HG03045 (cell line): ENCODE results near the gene ENO1.

Experiments
- ATAC-seq: cut with Tn5 transposase; IDR thresholded peaks from one replicate; pipeline ENCODE4 v1.9.1; 2021; ENCODE audit warnings: mild to moderate bottlenecking, moderate library complexity; ENCODE audit not compliant: unreplicated experiment

The ENO1 gene

DNA sequence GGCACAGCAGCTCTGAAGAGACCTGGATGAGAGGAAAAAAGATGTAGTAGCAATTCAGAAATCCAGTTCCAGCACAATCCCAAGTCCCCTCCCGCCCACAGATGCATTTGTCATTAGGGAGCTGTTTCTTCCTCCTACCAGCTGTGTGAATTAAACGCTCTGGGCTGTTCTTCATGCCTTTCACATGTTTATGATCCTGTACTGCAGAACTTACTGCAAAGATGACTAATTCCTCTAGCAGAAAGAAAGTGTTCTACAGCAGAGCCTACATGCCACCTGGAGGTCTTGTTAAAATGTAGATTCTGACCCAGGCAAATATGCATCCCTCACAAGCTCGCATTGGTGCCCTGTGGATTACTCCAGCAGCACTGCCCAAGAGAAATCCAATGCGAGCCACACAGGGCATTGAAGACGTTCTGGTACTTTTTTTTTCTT, 6.5 kb downstream of the ENO1 start:
- ATAC-seq = no peak

DNA sequence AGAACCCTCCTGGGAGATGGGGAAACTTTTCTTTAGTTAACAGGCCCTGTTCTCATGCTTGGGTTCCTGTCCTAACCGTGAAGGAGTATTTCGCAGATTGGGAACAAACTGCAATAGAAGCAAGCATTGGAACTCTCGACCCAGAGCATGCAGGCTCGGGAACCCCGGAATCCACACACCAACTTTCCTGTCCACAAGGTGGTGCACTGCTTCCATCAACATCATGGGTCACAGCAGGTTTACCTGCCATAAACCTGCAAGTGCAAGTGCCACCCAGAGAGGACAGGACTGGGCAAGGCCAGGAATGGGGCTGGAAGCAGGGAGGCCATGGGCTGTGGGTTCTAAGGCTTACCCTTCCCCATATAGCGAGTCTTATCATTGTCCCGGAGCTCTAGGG, 6.9 kb downstream of the ENO1 start:
- ATAC-seq = no peak

DNA sequence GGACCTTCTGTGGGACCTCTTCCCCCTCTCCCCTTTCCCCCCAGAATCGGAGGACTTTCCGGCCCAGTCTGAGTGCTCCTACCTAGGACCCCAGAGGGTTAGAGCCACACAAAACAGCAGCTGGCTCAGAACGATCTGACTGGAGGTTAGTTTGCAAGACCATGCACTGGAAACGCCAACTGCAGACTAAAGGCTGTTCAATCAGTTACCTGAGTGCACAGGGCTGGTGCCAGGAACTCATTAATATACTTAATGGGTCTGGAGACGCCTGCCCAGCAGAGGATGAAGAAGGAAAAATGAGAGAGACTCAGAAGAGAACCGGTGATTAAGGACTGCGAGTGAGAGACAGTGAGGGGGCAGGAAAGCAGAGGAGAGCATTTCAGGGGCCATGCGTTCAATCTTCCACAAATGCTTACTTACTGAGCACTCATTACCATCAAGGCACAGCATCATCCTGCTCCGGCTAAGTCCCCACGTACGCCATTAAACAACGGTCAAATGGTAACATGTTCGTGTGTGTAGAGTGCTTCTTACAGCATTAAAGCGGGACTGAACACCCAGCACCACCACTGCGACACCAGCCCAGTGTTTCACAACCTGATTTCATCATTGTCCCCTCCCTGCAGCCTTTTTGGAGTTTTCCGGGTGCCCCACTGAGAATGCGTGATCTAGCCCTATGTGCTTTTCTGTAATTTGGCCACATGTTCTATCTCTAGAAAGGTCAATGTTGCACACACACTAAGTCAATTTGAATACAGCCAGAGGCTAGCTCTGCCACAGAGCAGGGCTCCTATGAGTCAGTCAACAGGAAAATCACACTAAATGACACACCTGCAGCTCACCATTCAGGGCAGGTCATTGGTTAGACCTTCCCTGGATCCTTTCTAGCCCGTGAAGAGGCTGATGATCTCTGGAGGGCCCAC, 7.6 kb downstream of the ENO1 start:
- ATAC-seq = no peak

DNA sequence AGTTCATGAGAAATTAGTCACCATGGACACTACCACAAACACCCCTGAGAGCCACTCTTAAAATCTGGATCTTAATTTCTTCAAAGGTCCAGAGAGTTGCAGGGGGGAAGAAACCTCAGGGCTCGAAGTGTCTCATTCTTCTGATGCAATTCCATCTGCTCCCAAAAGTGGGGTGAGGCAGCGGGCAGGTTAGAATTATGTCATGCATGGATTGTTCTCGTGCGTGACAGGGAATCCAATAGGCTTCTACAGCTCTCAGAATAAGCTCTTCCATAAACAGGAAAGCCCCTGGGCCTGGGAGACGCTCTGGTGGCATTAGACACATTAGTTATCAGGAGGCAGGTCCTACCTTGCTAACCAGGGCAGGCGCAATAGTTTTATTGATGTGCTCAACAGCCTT, 8.4 kb downstream of the ENO1 start:
- ATAC-seq = no peak

DNA sequence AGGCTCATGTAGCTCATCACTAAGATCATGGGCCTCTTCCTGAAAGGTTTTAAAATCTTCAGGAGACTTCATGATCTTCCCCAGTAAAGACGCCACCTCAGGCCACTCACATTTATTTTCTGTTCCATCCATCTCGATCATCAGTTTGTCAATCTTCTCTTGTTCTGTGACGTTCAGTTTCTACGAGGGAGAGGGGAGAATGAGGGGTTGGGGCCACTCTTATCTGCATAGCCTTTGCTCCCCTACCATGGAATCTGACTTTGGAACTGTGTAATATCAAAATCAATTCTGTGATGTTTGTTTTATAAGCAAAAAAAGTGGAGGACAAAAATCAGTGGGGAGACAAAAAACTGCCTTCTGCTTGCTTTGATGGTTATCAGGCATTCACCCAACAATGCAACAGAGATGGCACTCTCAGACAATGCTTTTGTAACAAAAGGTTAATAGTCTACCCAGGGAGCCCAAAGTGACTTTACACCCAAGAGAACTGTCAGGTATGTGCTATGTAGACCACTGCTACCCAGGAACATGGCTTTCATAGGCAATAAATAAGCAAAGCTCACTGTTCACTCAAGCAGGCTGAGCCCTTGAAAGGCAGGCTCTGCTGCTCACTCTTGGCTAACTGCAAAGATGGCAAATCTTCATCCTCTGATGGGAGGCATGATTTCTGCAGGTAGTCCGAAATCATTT, 10.5 kb downstream of the ENO1 start:
- no peak for ATAC-seq

DNA sequence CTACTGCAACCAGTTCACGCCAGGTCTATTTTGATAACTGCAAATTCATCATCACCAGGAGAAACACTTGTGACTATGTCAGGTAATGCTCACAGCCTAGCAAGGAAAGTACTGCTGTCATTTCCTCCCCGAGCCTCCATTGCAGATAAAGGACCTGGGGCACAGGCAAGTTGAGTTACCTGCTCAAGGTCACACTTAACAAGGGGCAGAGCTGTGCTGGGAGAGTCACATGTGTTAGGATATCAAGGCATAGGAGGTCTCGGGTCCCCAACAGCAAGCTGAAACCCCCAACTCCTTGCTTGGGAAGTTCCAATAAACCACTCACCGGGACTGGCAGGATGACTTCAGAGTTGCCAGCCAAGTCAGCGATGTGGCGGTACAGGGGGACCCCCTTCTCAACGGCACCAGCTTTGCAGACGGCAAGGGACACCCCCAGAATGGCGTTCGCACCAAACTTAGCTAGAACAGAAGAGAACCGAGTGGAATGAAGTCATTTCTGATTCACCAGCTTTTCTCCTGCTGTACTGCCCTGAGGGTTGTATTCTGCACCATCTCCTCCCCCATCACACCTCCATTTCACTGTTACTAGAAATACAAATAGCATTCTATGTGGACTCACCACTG, 11.6 kb downstream of the ENO1 start:
- ATAC-seq = no peak

DNA sequence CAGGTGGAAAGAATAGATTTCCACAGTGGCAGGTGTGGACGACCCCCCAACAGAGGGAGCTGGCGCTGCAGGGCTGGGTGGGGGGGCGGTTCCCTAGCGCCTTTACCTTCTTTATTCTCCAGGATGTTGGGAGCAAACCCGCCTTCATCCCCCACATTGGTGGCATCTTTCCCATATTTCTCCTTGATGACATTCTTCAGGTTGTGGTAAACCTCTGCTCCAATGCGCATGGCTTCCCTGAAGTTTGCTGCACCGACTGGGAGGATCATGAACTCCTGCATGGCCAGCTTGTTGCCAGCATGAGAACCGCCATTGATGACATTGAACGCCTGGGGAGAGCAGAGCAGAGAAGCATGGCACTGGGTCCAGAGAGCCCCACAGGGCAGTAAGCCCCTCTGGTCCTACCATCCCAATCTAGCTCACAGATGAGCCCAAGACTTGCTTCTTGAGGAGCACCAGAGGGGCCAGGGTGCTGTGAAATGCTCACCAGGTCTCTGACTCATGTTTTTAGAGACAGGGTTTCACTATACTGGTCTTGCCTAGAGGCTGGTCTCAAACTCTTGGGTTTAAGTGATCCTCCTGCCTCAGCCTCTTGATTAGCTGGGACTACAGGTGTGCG, 12.2 kb downstream of the ENO1 start:
- no peak for ATAC-seq

DNA sequence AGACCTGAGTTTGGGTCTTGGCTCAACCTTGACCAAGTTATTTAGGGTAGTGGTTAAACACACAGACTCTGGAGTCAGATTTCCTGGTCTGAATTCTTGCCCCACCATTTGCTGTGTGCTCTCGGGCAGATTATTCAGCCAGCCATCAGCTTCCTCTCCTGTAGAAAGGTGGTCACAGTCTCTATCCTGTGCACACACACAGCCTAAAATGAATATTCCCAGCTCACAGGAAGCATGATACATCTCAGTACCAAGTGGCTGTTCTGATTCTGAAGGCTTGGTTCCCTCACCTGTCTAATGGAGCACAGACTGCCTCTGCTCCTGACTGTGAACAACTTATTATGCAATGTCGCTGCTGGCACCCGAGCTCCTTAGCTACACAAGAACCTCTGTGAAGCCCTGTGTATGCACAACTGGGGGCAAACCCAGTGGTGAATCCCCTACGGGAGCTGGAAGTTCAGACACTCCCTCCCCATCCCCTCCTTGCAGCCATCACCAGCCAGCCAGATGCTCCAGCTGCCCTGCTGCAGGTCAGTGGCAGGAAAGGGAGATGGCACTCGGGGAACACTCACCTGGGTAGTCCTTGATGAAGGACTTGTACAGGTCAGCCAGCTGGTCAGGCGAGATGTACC, 13.7 kb downstream of the ENO1 start:
- ATAC-seq = no peak

DNA sequence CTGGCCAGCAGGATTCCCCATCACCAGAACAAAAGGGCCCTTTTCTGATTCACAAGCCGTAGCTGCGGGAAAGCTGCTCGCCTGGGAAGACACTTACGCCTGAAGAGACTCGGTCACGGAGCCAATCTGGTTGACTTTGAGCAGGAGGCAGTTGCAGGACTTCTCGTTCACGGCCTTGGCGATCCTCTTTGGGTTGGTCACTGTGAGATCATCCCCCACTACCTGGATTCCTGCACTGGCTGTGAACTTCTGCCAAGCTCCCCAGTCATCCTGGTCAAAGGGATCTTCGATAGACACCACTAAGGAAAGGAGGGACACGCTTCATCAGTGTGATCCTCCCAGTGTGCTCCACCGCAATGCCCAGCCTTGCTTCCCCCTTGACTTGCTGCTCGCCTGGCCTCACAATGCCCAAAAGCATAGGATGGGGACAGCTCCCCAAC, 14.7 kb downstream of the ENO1 start:
- ATAC-seq = no peak

DNA sequence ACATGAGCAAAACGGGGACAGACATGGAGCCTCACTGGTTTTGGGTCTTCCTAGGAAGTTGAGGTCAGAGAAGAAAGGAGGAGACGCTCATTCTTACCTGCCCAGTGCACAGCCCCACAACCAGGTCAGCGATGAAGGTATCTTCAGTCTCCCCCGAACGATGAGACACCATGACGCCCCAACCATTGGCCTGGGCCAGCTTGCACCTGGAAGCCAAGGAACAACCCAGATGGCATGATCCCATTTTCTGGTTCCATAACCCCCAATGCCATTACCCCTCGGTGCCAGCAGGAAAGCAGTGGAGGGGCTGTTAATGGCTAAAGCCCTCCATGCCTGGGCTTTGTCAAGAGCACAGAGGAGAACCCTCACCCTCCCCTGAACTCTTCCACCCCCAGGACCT, 15.3 kb downstream of the ENO1 start:
- no peak for ATAC-seq

DNA sequence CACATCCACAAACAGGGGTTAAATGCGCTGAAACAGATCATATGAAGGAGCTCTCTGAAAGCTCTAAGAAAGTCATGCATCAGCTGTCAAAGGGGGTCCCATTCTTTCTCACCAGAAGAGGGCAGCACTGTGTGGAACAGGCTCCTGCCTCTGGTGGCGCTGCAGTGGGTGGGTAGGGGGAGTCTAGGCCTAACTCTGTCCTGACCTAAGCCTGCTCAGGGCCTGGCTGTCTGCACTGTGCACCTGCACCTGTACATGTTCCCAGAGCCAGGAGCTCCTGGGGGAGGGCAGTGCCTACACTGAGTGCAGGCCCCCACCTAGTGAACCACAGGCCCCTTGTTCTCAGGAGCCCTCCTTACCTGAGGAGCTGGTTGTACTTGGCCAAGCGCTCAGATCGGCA, 16.0 kb downstream of the ENO1 start:
- ATAC-seq = no peak

DNA sequence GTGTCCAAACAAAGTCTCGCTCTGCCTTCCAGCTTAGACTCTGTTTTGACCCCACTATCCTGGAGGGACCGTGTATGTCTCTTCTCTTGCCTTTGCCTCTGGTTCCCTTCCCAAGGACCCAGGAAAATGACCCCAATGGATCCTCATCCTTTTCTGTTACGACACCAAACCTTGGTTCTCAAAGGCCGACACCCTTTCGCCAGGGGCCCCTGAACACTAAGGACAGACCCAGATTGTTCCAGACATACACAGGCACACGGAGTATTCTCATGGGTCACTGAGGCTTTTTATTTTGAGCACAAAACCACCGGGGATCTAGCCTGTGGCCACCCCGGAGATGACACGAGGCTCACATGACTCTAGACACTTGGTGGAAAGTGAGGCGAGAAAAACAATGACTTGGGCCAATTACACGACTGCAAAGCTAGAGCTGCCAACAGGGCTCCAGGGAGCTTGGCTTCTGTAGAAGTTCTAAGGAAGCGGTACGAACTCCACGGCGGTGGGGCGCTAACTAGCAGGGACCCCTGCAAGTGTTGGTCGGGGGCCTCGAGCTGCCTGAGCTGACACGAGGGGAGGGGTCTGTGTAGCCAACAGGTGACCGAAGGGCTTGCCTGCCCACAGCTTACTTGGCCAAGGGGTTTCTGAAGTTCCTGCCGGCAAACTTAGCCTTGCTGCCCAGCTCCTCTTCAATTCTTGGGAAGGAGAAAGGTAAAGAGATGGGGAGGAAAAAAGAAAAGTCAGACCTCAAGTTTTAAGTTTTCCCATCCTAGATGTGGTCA, 17.6 kb downstream of the ENO1 start:
- ATAC-seq = no peak

DNA sequence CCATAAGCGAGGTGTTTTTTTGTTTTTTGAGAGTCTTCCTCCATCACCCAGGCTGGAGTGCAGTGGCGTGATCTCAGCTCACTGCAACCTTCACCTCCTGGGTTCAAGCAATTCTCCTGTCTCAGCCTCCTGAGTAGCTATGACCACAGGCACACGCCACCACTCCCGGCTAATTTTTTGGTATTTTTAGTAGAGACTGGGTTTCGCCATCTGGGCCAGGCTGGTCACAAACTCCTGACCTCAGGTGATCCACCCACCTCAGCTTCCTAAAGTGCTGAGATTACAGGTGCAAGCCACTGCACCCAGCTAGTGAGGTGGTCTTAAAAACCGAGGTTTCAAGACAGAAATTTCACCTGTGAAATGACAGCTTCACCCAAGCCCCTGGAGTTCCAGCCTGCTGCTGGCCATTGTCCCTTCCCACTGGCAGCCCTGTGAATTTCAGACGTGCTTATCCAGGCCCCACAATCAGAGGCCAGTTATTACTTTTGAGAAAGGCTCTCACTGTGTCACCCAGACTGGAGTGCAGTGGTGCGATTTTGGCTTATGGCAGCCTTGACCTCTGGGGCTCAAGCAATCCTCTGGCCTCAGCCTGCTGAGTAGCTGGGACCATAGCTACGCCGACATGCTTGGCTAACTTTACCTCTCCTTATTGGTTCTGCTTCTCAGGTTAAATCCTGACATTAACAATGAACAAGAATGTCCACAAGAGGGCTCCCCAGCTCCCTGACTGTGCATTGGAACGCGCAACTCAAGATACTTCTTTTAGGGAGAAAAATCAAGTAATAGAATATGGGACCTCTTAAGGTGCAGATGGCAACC, 19.4 kb downstream of the ENO1 start:
- ATAC-seq = no peak

DNA sequence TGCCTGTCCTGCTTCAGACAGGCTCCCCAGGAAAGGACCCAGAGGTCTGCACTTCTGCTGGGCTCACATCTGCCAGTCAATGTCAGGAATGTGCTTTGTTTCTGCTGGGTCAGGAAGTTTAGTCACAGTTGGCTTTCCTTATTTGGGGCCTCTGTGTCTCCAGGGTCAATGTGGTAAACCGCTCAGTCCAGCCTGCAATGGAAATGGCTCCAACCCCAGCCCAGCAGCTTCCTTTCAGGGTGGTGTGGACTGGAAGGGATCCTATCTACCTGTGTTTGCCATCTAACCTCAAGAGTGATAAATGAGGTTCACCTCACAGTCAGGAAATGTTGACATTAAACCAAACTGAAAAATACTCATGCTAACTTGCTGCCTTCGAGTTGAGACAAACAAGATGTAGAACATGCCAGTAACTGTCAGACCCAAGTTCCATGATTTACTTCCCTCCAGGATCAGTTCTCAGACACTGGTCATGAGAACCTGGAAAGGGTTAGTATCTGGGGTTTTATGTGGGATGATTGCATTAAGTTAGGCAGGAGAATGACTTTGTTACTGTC, 20.3 kb downstream of the ENO1 start:
- ATAC-seq = no peak

DNA sequence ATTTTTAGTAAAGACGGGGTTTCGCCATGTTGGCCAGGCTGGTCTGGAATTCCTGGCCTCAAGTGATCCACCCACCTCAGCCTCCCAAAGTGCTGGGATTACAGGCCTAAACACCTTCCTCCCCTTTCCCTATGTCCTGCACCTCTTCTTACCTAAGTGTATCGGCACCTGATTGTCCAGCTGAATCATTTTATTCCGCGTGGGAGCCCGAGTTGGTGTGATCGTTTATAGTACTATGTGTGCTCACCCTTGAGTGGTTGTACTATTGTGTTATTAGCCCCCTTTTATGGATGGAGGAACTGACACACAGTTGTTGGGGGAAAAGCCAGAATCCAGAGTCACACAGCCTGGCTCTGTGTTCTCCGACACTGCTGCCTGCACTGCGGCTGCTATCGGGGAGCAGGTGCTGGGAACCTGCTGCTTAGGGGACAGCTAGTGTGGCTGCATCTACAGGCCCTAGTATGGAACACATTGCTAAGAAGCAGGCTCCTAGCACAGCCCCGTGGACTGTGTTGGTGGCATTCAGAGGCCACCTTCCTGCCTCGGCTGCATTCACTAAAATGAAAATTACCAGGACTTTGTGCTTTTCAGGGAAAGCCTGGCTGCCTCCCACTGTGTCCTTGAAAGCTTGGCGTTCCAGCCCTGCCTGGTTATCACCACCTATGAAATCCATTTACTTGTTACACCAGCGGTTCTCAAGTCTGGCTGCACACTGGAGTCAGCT, 21.6 kb downstream of the ENO1 start:
- no peak for ATAC-seq

DNA sequence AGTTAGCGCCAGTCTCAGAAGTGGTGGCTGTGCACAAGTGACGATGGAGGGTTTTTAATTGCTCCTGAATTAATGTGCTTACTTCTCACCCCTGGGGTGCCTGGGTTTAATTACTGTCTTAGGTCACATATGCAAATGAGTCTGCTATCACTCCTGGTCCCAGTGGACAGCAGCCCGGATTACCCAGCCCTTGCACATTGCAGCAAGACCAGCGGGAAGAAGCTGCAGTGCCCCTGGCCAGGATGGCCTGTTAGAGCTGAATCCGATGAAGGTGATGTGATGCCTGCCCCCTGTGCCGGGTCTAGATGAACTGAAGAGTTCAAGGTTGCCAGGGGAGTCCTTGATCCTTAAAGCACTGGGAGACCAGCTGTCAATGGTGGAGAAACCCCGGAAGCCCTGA, 24.2 kb downstream of the ENO1 start:
- no peak for ATAC-seq

DNA sequence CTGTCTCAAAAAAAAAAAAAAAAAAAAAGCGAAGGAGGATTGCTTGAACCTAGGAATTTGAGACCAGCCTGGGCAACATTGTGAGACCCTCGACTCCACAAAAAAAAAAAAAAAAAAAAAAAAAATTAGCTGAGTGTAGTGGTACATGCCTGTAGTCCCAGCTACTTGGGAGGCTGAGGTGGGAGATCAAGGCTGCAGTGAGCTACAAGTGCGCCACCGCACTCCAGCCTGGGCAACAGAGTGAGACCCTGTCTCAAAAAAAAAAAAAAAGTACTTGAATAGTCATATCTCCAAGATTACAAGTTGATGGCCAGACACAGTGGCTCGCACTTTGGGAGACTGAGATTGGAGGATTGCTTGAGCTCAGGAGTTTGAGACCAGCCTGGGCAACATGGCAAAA, 27.4 kb downstream of the ENO1 start:
- no peak for ATAC-seq

DNA sequence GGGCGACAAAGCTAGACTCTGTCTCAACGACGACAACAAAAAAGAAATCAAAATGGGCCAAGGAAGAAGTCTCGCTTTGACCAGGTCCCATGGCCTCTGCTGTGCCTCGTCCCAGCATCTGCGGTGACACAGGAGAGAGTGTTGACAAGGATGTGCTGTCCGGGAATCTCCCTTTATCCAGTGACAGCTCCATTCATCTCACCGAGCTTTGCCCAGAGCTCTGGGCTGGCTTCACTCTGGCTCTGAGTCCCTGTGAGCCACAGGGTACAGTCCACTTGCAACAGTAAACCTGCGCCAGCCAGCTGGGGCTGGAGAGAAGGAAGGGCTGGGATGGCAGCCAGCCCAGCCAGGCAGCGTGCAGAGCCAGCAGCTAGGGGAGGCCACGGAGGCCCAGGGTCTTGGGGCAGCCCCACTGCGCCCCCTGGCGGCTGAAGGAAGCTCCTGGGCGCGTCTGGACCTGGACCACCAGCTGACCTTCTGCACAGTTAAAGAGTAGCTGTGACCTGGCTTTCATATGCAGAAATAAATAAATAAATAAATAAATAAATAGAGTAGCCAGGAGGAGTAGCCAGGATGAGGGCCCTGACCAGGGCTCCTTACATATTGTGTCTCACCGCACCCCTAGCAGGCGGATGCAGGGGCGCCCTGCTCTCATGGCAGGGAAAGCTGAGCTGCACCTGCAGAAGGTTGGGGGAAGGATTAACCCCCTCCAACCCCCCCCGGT, 29.7 kb downstream of the ENO1 start:
- no peak for ATAC-seq
